T-helper 1 cell treated with Interleukin-12 subunit alpha and Interleukin-12 subunit beta and Interleukin-4 antibody, amounts not matched to agents 30 μg/mL and 1 μg/mL, for 36 hours (primary cell): ENCODE measurements around the gene CNTN3.

Experiments used
- H3K27ac Mint-ChIP-seq: one replicate; pipeline ENCODE4 v1.8.0; 2021; ENCODE audit warnings: mild to moderate bottlenecking, mixed read lengths
- H3K27me3 Mint-ChIP-seq: one replicate; pipeline ENCODE4 v1.8.0; 2021; ENCODE audit warnings: low read depth, mixed read lengths
- H3K36me3 Mint-ChIP-seq: one replicate; pipeline ENCODE4 v1.8.0; 2021; ENCODE audit warnings: low read depth, mixed read lengths
- H3K4me1 Mint-ChIP-seq: one replicate; pipeline ENCODE4 v1.8.0; 2021; ENCODE audit warnings: low read depth, mixed read lengths
- H3K4me3 Mint-ChIP-seq: one replicate; pipeline ENCODE4 v1.8.0; 2021; ENCODE audit warnings: mild to moderate bottlenecking, moderate library complexity, mixed read lengths
- H3K9me3 Mint-ChIP-seq: one replicate; pipeline ENCODE4 v1.8.0; 2021; ENCODE audit warnings: mixed read lengths

Gene CNTN3

DNA sequence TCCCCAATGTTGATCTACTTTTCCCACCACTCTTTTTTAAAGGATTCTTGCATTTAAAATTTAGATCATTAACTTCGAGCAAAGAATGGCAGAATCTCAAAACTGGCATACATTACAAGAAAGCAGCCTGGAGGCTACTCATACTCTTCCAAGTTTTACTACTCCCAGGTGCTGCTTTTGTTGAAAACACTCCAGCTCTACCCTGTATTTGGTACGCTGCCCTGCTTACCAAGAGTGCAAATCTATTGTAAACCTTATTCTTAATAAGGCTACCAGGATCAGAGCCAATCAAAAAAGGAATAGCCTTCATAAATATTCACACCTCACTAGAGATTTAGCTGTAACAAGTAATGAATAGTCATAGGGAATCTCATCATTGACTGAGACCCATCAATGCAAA is 11.6 kb upstream of the CNTN3 start:
- no peak overlapping the region for H3K4me3 Mint-ChIP-seq
- no peaks in the 10 kb centered on the region for H3K36me3 Mint-ChIP-seq
- H3K27ac Mint-ChIP-seq: no peak overlapping the region
- no peaks in the 10 kb centered on the region for H3K4me1 Mint-ChIP-seq
- H3K9me3 Mint-ChIP-seq: no peaks in the 10 kb centered on the region
- H3K27me3 Mint-ChIP-seq: no peaks in the 10 kb centered on the region

GRCh38 chr3:74624301-74624700 is 9.8 kb upstream of the CNTN3 start:
- no peaks in the 10 kb centered on the region for H3K9me3 Mint-ChIP-seq
- no peak overlapping the region for H3K4me3 Mint-ChIP-seq
- no peak overlapping the region for H3K27ac Mint-ChIP-seq
- no peaks in the 10 kb centered on the region for H3K27me3 Mint-ChIP-seq
- H3K4me1 Mint-ChIP-seq: no peaks in the 10 kb centered on the region
- H3K36me3 Mint-ChIP-seq: no peaks in the 10 kb centered on the region

DNA sequence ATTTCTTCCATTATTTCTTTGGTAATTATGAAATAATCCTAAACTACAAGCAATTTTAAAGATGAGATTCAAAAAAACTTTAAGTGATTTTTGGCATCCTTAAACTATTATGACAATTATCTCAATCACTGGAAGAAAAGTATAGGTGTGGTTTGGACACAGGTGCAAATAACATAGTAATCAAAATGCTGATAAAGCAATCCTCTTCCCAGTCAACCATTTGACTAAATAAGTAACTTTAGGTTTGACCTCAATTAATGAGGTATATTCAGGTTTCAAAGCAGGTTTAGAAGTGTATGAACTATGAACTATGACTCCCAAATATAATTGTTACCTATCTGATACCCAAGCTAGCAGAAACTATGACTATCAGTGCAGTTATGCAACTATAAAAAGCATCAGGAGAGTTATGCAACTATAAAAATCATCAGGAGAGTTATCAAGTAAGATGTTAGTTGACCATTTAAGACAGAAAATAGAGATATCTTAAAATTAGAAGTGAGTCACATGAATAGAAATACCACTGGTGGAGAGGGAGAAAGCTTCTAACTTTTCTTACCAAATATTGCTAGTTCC is 8.9 kb upstream of the CNTN3 start:
- H3K4me1 Mint-ChIP-seq: no peaks in the 10 kb centered on the region
- no peaks in the 10 kb centered on the region for H3K27me3 Mint-ChIP-seq
- H3K4me3 Mint-ChIP-seq: no peak overlapping the region
- no peaks in the 10 kb centered on the region for H3K36me3 Mint-ChIP-seq
- no peak overlapping the region for H3K27ac Mint-ChIP-seq
- no peaks in the 10 kb centered on the region for H3K9me3 Mint-ChIP-seq

GRCh38 chr3:74621581-74621980 is 7.1 kb upstream of the CNTN3 start:
- Mint-ChIP-seq H3K4me1 (no peaks in the 10 kb centered on the region), H3K27me3 (no peaks in the 10 kb centered on the region), H3K36me3 (no peaks in the 10 kb centered on the region), H3K9me3 (no peaks in the 10 kb centered on the region), H3K4me3 (no peak overlapping the region), H3K27ac (no peak overlapping the region)

- Mint-ChIP-seq H3K4me1 (no peaks in the 10 kb centered on the region), H3K4me3 (no peak overlapping the region), H3K36me3 (no peaks in the 10 kb centered on the region), H3K27me3 (peaks cover 13% of the 10 kb centered on the region), H3K27ac (no peak overlapping the region), H3K9me3 (no peaks in the 10 kb centered on the region)
Measured at GRCh38 chr3:74617776-74618175, 3.3 kb upstream of the CNTN3 start.

GRCh38 chr3:74613521-74614106 is 845 bp downstream of the CNTN3 start:
- Mint-ChIP-seq H3K4me3 (no peak overlapping the region), H3K4me1 (no peaks in the 10 kb centered on the region), H3K36me3 (no peaks in the 10 kb centered on the region), H3K9me3 (no peaks in the 10 kb centered on the region), H3K27me3 (peaks cover 20% of the 10 kb centered on the region), H3K27ac (no peak overlapping the region)

DNA sequence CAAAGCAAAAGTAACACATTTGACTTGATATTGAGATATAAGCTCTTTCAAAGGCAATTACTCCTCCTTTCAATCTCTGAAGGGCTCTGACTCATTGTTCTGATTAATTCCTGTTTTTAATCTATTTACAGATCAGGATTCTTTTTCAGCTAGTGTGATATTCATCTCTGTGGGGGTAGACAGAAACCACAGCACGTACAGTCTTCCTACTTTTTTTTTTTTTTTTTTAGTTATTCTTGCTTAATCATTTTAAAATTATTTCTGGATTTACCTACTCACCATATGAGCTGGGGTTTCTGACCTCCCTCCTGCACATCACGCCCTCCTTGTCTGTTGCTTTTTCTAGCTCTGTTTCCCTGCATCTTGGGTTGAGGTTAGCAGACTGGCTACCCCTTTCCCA is 1.4 kb downstream of the CNTN3 start:
- Mint-ChIP-seq H3K4me3 (no peak overlapping the region), H3K27me3 (peaks cover 20% of the 10 kb centered on the region), H3K27ac (no peak overlapping the region), H3K9me3 (no peaks in the 10 kb centered on the region), H3K4me1 (no peaks in the 10 kb centered on the region), H3K36me3 (no peaks in the 10 kb centered on the region)

DNA sequence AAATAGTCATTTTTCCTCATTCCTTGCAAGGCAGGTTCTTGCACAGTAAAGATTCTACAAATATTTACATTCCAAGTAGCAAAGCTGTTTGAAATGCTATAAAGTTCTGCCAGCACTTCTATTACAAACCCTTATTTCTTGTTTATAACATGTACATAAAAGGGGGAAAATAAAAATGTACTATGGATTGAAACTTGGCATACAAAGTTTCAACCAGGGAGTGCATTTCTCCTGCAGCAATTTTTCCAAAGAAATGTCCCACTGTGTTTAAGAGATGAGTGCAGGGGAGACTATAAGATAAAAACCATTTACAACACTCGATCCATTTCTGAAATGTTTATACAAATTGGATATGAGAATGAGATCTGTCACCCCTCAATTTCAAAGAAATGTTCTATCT is 3.3 kb downstream of the CNTN3 start:
- Mint-ChIP-seq H3K4me1 (no peaks in the 10 kb centered on the region), H3K27ac (no peak overlapping the region), H3K9me3 (no peaks in the 10 kb centered on the region), H3K27me3 (peaks cover 20% of the 10 kb centered on the region), H3K36me3 (no peaks in the 10 kb centered on the region), H3K4me3 (no peak overlapping the region)

DNA sequence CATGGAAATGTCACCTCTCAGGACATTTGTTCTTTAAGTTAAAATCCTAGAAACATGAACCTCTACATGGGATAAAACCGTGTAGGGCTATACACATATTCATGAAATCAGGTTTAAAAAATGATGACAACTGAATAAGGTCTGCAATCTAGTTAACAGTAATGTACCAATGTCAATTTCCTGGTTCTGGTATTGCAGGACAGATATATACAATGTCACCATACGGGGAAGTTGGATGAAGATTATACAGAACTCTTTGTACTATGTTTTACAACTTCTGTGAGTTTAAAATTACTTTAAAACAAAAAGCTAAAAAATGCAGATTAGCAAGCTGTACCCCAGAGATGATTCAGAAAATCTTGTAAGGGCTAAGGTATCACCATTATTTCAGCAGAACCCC is 6.7 kb downstream of the CNTN3 start:
- peaks cover 7% of the 10 kb centered on the region for H3K27me3 Mint-ChIP-seq
- no peaks in the 10 kb centered on the region for H3K36me3 Mint-ChIP-seq
- no peaks in the 10 kb centered on the region for H3K4me1 Mint-ChIP-seq
- H3K27ac Mint-ChIP-seq: no peak overlapping the region
- H3K4me3 Mint-ChIP-seq: no peak overlapping the region
- H3K9me3 Mint-ChIP-seq: peaks cover 3% of the 10 kb centered on the region

GRCh38 chr3:74606996-74607395 is 7.5 kb downstream of the CNTN3 start:
- H3K4me3 Mint-ChIP-seq: no peak overlapping the region
- peaks cover 3% of the 10 kb centered on the region for H3K9me3 Mint-ChIP-seq
- H3K36me3 Mint-ChIP-seq: no peaks in the 10 kb centered on the region
- H3K27ac Mint-ChIP-seq: no peak overlapping the region
- no peaks in the 10 kb centered on the region for H3K4me1 Mint-ChIP-seq
- no peaks in the 10 kb centered on the region for H3K27me3 Mint-ChIP-seq

- Mint-ChIP-seq H3K9me3 (peaks cover 3% of the 10 kb centered on the region), H3K4me1 (no peaks in the 10 kb centered on the region), H3K36me3 (no peaks in the 10 kb centered on the region), H3K27ac (no peak overlapping the region), H3K4me3 (no peak overlapping the region), H3K27me3 (no peaks in the 10 kb centered on the region)
Measured at GRCh38 chr3:74605437-74605836, 9.0 kb downstream of the CNTN3 start.

DNA sequence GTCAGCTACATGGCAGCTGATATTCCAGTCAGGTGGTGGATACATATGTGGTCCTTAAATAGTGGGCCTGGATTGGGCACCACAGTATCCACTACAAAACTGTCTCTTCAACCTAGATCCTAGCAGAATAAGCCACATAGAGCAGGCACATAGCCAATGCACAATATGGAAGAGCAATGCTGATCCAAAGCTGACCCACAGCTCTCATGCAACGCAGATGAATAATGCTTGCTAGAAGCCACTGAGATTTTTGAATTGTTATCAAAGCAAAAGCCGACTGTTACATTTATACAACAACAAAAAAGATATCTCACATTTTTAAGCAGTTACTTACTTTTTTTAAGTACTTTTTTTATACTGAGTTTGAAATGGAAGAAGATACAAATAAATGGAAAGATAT is 11.2 kb downstream of the CNTN3 start:
- Mint-ChIP-seq H3K36me3 (no peaks in the 10 kb centered on the region), H3K27me3 (no peaks in the 10 kb centered on the region), H3K4me1 (no peaks in the 10 kb centered on the region), H3K9me3 (peaks cover 9% of the 10 kb centered on the region), H3K27ac (no peak overlapping the region), H3K4me3 (no peak overlapping the region)

DNA sequence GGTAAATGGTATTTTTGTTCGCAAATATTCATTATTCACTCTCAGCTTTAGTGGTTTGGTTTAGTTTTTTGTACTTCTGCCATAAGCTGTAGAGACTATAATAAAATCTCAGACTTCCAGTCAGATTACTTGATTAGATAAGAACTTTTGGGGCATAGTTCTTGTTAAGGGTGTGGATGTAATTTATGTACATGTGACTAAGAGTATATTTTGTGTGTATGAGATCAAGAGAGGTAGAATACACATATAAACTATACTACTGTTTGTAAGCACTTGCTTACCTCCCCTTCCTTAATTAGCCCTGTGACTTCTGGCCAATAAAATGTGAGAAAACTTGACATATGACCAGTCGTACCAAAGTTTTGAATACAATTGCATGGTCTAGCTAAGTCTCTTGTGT is 12.0 kb downstream of the CNTN3 start:
- Mint-ChIP-seq H3K27me3 (no peaks in the 10 kb centered on the region), H3K4me1 (no peaks in the 10 kb centered on the region), H3K4me3 (no peak overlapping the region), H3K27ac (no peak overlapping the region), H3K9me3 (peaks cover 14% of the 10 kb centered on the region), H3K36me3 (no peaks in the 10 kb centered on the region)

DNA sequence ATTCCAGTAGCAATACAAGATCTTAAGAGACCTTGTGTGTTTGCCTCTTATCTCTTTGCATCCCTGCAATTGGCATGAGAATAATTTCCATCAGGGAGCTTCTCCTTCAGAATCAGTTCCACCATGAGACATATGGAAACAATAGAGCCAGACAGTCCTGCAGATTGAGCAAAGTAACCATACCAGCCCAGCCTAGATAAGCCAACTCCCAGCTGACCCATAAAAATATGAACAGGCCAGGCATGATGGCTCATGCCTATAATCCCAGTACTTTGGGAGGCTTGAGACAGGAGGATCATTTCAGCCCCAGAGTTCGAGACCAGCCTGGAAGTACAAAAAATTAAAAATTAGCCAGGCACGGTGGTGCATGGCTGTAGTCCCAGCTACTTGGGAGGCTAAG is 12.7 kb downstream of the CNTN3 start:
- H3K9me3 Mint-ChIP-seq: peaks cover 17% of the 10 kb centered on the region
- no peak overlapping the region for H3K27ac Mint-ChIP-seq
- no peaks in the 10 kb centered on the region for H3K36me3 Mint-ChIP-seq
- no peak overlapping the region for H3K4me3 Mint-ChIP-seq
- no peaks in the 10 kb centered on the region for H3K4me1 Mint-ChIP-seq
- H3K27me3 Mint-ChIP-seq: no peaks in the 10 kb centered on the region

DNA sequence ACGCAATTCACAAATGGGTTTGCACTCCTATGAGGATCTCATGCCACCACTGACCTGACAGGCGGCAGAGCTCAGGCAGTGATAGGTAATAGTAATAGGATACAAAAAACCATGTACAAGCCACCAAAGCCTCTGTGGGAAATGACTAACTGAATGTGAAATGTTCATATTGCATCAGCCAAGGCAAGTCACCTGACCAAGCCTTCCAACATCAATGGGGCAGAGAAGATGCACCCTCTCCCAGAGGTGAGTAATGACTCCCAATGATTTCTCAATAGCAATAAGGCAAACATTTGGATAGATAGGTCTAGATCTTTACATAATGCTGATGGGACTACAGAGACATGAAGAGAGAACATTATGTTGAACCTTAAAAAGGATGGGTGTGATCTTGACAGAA is 14.9 kb downstream of the CNTN3 start:
- Mint-ChIP-seq H3K4me1 (no peaks in the 10 kb centered on the region), H3K36me3 (no peaks in the 10 kb centered on the region), H3K4me3 (no peak overlapping the region), H3K27me3 (no peaks in the 10 kb centered on the region), H3K27ac (no peak overlapping the region), H3K9me3 (peaks cover 17% of the 10 kb centered on the region)

- H3K4me1 Mint-ChIP-seq: no peaks in the 10 kb centered on the region
- H3K4me3 Mint-ChIP-seq: no peak overlapping the region
- no peaks in the 10 kb centered on the region for H3K36me3 Mint-ChIP-seq
- no peaks in the 10 kb centered on the region for H3K27me3 Mint-ChIP-seq
- no peak overlapping the region for H3K27ac Mint-ChIP-seq
- H3K9me3 Mint-ChIP-seq: peaks cover 8% of the 10 kb centered on the region
Measured at GRCh38 chr3:74593152-74593551, 21.3 kb downstream of the CNTN3 start.
